GM12873 (cell line): ENCODE results near the gene KIAA1191.
A peak's percentile ranks its signal among the peaks of the same experiment; 100 is the strongest.

Experiments used
- CTCF ChIP-seq: IDR thresholded peaks from 2 replicates; pipeline ENCODE4 v1.5.1; 2012; ENCODE audit warnings: low read depth, mild to moderate bottlenecking, moderate library complexity, low read length, control low read depth; ENCODE audit not compliant: insufficient read depth; ENCODE audit errors: missing control alignments

The KIAA1191 gene

GRCh38 chr5:176341325-176342157 lies 20.0 kb downstream of the KIAA1191 start:
- no peak for TF ChIP-seq CTCF

GRCh38 chr5:176339304-176339703 lies 22.3 kb downstream of the KIAA1191 start:
- TF ChIP-seq CTCF, result no peak

GRCh38 chr5:176337913-176338312 lies 23.7 kb downstream of the KIAA1191 start:
- no peak for TF ChIP-seq CTCF

- TF ChIP-seq CTCF, result no peak
Measured at GRCh38 chr5:176334031-176334770, 27.4 kb downstream of the KIAA1191 start.

GRCh38 chr5:176320577-176320976 lies 41.0 kb downstream of the KIAA1191 start:
- no peak for TF ChIP-seq CTCF

- TF ChIP-seq CTCF, result peak; percentile 25
Measured at GRCh38 chr5:176319827-176320554, 41.6 kb downstream of the KIAA1191 start.
